ENCODE data around the gene OAS3.
"Not testable (repeated sequence)": the region's sequence is repeated elsewhere in the genome, so short reads cannot be mapped to it uniquely, and the experiment has no call there.

OAS3 gene, protein sequence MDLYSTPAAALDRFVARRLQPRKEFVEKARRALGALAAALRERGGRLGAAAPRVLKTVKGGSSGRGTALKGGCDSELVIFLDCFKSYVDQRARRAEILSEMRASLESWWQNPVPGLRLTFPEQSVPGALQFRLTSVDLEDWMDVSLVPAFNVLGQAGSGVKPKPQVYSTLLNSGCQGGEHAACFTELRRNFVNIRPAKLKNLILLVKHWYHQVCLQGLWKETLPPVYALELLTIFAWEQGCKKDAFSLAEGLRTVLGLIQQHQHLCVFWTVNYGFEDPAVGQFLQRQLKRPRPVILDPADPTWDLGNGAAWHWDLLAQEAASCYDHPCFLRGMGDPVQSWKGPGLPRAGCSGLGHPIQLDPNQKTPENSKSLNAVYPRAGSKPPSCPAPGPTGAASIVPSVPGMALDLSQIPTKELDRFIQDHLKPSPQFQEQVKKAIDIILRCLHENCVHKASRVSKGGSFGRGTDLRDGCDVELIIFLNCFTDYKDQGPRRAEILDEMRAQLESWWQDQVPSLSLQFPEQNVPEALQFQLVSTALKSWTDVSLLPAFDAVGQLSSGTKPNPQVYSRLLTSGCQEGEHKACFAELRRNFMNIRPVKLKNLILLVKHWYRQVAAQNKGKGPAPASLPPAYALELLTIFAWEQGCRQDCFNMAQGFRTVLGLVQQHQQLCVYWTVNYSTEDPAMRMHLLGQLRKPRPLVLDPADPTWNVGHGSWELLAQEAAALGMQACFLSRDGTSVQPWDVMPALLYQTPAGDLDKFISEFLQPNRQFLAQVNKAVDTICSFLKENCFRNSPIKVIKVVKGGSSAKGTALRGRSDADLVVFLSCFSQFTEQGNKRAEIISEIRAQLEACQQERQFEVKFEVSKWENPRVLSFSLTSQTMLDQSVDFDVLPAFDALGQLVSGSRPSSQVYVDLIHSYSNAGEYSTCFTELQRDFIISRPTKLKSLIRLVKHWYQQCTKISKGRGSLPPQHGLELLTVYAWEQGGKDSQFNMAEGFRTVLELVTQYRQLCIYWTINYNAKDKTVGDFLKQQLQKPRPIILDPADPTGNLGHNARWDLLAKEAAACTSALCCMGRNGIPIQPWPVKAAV

DNA sequence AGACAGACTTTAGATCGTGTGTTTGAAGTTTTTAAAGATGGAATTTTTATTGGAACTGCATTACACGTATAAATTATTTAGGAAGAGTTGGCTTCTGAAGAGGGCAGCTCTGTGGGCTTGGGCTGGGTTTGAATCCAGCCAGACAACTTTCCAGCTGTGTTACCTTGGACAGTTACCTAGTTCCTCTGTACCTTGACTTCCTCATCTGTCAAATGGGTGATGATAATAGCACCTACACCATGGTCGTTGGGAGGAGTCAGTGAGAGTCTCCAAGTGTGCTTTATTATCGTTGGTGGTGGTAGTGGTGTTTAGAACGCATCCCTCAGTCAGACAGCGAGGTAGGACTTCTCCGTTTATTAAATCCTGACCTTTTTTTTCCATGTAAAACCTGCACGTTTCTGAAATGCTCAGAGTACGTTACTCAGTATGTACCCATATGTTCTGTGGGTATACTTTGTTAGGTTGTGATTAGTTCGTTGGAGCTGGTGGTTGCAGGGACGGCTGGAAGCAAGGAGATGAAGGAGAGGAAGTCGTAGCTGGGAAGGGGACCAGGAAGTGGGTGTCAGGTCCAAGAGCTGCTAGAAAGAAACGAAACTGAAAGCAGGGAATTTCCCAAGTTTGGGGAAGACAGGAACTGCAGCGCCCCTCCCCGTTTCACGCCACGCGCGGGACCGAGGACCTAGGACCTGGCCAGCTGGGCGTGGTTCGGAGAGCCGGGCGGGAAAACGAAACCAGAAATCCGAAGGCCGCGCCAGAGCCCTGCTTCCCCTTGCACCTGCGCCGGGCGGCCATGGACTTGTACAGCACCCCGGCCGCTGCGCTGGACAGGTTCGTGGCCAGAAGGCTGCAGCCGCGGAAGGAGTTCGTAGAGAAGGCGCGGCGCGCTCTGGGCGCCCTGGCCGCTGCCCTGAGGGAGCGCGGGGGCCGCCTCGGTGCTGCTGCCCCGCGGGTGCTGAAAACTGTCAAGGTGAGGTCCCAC, at the start of gene OAS3:
TSS of gene OAS3 (plus strand) at position 734 of the 979 bp plus-strand sequence. CDS start at position 791, 57 bp downstream.
- DNase-seq (ENCODE audit: low read depth in 4 of 4, low spot score in 1 of 4), result peak in 3 of 4 experiments; percentile 23 to 33 (median 28)

DNA sequence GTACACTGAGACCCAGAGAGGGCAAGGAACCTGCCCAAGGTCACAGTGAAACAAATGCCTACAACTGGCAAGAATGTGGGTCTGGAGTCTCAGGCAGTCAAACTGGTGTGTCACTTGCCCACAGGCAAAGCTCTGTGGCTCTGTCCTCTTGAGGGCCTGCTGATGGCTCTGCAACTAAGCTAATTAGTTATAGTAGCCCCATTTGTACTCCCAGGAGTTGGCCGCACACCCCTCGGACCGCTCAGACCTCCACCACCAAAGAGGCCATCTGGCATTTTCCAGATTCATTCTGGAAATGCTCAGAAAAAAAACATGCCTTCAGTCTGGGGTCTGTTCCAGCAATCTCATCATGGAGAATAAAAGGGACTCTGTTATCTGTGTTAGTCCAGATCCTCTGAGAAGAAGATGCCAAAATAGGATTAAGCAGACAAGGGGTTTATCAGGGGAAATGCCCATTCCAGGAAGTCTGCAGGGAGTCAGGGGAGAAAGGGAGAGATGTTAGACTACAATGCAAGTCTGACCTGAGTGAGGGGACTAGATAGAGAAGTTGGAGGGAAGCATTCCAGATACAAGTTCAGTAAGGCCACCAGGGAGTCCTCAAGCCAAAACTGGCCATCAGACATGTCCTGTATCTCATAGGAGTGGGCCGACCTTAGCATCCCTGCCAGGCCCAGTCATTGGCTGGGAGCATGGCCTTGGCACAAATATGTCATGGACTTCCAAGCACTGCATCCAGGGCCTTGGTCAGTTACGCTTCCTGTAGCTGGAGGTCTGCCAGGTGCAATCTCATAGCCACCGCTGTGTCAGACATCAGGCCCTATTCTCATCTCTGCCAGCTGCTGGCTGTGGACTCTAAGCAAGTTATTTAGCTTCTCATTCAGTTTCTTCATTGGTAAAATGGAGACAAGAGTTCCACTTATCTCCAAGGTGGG, 46.9 kb upstream of the OAS3 start:
- DNase-seq (ENCODE audit: low read depth in 4 of 4, low spot score in 1 of 4), result no peak

DNA sequence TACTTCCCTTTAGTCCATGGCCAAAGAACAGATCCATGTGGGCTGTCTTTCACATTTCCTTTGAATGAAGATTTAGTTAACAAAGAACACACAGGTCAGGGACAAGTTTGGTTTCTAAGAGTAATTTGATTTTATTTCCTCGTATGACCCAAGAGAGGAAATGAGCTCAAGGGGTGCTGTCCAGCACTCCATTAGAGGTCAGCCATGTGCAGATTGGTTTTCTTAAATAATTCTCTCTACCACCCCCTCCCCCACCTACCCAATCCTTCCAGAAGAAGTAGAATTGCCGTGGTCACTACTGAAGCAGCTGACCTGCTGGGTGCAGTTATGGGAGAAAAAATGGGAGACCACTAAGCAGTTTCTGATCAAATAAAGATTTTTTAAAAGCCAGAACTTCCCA, 45.4 kb upstream of the OAS3 start:
- DNase-seq (ENCODE audit: low read depth in 4 of 4, low spot score in 1 of 4), result no peak

DNA sequence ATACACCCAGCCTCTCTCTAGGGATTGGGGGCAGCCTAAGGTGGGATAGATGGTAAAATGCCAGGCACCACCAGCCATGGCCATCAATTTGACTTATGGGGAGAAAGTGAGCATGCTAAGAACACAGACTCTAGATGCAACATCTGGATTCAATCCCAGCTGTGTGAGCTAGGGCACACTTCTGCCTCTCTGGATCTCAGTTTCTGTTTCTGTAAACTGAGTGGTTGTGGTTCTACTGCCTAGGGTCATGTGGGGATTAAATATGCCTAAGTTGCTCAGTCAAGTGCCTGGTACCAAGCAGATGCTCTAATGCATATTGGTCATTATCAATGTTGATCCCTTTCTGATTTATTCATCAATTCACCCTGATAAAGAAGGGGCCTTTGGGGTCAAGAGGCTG, 44.1 kb upstream of the OAS3 start:
- no peak for DNase-seq (ENCODE audit: low read depth in 4 of 4, low spot score in 1 of 4)

DNA sequence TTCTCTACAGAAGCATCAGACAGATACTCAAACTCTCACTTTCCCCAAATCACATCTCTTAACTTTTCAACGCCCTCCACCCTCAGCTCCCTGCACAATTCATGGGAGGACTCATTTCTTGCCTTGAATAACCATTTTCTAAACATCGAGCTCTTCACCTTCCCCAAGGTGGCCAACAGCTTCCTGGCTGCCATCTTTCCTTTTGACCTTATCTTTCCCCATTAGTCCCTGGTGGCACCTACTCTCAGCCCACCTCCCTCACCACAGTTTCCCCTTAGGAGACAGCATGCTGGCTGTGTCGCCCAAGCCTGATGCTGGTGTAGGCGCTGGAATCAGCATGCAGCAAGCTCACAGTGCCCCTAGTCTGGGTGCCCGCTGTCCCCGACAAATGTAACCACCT, 39.9 kb upstream of the OAS3 start:
- DNase-seq (ENCODE audit: low read depth in 4 of 4, low spot score in 1 of 4), result no peak

DNA sequence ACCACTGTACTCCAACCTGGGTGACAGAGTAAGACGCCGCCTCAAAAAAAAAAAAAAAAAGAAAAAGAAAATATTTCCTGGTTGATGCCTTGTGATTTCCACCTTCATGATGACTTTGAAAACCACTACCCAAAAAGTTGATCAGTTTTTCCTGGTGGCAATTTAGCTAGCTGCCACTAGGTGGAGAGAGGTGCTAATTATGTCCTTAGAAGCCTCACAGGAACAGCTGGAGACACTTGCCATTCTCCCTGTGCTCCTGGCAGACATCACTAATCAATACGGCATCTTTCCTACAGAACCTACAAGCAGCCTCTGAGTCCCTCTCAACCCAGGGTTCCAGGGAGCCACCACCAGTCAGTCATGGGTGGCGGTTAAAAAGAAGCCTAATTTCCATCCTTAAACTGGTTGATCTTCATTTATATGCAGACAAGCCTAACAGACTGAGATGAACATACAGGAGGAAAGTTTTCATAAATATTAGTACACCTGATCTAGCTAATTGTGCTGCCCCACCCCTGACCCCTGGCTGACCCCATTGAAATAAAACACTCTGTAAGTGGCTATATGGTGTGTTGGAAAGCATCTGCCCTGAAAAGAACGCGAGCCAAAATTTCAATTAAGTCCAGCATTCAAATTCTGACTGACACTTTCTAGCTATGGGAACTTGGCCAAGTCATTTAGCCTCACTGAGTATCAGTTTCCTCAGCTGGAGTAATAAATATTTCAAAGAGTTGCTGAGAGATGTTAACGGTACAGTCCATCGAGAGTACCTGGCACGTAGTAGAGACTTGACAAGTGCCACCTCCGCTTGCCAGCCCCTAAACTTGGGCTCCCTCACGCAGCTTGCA, 37.8 kb upstream of the OAS3 start:
- no peak for DNase-seq (ENCODE audit: low read depth in 4 of 4, low spot score in 1 of 4)

DNA sequence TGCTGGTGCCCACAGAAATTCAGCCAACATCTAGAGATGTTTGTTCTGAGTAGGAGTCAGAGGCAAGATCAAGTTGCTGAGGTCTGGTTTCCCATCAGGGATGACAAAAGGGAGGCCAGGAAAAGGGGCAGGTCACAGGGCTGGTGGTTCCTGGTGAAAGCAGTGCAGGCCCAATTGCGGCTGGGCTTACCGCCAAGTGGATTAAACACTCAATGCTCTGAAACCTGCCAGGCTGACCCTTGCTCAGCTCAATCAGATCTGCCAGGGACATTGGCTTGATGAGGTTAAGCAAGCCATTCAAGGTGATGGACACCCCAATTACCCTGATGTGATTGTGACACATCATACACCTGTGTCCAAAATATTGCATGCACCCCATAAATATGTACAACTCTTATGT, 37.0 kb upstream of the OAS3 start:
- no peak for DNase-seq (ENCODE audit: low read depth in 4 of 4, low spot score in 1 of 4)

DNA sequence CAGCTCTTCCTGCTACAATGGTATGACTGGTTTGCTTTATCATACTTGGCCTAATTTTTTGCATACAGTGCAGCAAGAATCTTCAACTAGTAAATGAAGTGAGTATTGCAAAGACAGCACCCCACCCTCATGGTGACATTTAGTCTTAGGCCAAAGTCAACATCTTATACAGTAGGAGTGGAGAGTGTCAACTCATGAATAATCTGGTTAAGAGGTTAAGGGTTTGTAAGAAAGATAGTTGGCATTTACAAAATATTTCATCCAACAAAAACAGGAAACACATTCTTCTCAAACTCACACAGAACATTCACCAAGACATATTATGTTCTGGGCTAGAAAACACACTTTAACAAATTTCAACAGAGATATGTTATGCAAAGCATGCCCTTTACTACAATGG, 33.7 kb upstream of the OAS3 start:
- no peak for DNase-seq (ENCODE audit: low read depth in 4 of 4, low spot score in 1 of 4)

DNA sequence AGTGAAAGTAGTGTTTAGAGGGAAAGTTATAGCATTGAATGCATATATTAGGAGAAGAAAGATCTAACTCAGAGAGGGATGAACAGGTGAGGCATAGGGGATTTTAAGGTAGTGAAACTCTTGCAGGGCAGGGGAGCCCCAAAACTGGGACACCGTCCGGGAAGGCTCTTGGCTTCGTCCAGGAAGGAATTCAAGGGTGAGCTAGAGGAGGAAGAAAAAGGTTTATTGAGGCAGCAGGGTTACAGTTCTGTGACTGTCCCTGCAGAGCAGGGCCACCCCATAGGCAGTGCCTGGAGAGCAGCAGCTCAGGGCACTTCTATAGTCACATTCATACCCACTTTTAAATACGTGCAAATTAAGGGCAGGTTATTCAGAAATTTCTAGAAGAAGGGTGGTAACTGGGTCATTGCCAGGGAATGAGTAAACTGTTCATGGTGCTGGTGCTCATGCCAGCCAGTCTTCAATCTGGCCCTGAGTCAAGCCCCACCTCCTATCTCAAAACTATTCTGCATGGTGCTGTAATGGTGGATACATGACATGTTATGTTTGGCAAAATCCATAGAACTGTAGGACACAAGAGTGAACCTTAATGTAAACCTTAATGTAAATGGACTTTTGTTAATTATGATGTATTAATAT, 32.7 kb upstream of the OAS3 start:
- no peak for DNase-seq (ENCODE audit: low read depth in 4 of 4, low spot score in 1 of 4)

DNA sequence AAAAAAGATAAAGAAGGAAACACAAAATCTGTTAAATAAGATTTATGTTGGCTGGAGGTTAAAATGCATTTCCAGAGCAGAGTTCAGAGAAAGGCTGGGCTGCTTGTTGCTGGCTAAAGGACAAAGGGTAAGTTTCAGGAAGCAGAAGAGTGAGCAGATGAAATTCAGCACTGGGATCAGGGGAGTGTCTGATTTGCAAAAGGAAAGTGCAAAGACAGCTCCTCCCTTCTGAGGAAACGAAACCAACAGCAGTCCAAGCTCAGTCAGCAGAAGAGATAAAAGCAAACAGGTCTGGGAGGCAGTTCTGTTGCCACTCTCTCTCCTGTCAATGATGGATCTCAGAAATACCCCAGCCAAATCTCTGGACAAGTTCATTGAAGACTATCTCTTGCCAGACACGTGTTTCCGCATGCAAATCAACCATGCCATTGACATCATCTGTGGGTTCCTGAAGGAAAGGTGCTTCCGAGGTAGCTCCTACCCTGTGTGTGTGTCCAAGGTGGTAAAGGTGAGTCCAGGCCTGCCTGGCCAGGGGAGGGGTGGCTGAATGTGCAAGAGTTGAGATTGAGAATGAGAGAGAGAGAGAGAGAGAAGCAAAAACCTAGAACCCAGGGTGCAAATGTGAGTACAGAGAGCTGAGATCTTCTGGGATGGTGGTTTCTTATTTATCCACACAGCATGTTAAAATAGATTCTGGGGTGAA, 31.4 kb upstream of the OAS3 start, which contains the start of gene OAS1:
TSS of gene OAS1 (plus strand) at position 251 of the 703 bp plus-strand sequence. CDS start at position 329, 78 bp downstream.
- DNase-seq (ENCODE audit: low read depth in 4 of 4, low spot score in 1 of 4), result no peak

DNA sequence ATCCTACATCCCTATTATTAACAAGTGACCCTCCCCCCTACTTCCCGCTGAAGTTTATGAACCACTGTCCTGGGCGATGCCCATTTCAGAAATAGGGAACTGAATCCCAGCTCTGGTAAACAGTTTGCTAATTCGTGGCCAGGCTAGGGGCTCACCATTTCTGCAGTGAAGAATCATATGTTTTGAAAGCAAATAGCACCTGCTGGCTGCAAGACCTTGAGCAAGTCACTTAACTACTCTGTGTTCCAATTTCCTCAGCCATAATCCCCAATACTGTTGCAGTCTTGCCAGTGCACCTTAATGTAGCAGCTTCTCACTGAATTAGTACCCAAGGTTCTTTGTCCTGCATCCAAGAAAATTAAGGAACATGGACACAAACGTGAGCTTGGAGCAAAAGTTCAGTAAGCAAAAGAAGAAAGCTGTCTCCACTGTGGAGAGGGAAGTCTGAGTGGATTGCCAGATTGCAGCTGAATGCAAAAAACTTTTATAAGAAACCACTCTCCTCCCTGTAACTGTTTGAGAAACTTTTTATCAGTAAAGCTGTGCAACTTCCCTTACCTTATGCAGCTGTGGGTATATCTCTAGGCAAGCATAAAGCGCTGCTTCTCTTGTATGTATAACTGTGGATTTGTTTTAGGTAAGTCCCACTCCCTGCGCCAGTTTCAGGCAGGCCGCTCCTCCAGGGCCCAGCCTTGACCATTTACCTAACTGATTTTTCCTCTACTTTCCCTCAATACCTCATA, 30.7 kb upstream of the OAS3 start:
- no peak for DNase-seq (ENCODE audit: low read depth in 4 of 4, low spot score in 1 of 4)

DNA sequence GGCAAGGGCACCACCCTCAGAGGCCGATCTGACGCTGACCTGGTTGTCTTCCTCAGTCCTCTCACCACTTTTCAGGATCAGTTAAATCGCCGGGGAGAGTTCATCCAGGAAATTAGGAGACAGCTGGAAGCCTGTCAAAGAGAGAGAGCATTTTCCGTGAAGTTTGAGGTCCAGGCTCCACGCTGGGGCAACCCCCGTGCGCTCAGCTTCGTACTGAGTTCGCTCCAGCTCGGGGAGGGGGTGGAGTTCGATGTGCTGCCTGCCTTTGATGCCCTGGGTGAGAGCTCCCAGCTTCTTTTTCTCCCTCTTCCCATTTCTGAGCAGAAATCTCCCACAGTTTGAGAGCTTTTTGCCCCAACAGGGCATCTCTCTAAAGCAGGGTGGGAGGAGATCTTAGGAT, 29.7 kb upstream of the OAS3 start:
- DNase-seq (ENCODE audit: low read depth in 4 of 4, low spot score in 1 of 4), result no peak

DNA sequence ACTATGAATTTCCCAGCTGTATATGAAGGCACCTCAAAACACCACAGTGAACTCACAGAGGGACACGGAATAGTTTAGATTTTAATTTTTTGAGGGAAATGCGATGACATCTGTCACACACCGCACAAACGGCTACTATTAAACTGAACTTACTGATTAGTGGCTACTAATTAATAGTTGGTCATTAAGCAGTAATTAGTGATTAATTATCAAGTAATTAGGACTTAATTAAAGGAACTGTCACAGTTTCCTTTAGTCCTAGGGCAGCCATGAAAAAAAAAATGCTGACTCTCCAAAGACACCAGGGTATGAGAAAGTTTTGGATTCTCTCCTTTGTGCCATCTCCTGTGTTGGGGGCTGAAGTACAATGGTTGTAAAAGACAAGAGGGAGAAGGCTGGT, 28.6 kb upstream of the OAS3 start:
- DNase-seq (ENCODE audit: low read depth in 4 of 4, low spot score in 1 of 4), result no peak

DNA sequence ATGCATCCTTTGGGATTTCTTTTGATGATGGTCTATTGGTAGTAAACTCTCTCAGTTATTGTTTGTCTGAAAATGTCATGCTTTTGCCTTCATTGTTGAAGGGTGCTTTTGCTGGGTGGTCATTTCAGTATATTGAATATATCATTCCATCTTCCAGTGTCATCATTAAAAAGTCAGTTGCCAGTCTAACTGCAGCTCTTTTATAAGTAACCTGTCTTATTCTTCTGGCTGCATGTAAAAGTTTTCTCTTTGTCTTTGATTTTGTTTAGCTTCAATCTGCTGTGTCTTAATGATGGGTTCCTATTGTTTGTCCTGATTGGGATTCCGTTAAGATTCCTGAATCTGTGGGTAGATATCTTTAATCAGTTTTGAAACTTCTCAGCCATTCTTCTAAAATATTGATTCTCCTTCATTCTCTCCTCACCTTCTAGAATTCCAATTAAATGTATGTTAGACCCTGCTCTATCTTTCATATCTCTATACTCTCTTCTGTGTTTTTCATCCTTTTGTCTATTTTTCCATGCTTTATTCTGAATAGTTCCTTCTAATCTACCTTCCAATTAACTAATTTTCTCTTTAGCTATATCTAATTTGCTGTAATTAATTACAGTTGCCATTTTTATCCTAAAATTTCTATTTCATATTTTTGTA, 25.1 kb upstream of the OAS3 start:
- DNase-seq (ENCODE audit: low read depth in 4 of 4, low spot score in 1 of 4), result no peak

DNA sequence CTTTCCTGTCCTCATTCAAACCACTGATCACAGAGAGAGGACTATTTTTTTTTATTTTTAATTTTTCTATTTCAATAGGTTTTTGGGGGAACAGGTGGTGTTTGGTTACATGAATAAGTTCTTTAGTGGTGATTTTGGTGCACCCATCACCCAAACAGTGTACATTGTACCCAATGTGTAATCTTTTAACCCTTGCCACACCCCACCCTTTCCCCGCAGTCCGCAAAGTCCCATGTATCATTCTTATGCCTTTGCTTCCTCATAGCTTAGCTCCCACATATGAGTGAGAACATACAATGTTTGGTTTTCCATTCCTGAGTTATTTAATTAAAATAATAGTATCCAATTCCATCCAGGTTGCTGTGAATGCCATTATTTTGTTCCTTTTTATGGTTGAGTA, 24.4 kb upstream of the OAS3 start:
- DNase-seq (ENCODE audit: low read depth in 4 of 4, low spot score in 1 of 4), result not testable (repeated sequence)

DNA sequence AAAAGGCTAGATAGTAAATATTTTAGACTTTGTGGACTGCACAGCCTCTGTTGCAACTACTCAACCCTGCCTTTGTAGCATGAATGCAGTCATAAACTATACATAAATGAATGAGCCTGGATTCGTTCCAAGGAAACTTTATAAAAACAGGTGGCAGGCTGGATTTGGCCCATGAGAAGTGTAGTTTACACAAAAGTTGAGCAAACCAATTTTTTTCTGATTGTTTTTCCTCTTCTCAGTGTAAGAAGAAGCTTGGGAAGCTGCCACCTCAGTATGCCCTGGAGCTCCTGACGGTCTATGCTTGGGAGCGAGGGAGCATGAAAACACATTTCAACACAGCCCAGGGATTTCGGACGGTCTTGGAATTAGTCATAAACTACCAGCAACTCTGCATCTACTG, 22.0 kb upstream of the OAS3 start:
- DNase-seq (ENCODE audit: low read depth in 4 of 4, low spot score in 1 of 4), result no peak
